Right atrium auricular region (tissue), 2 donors: ENCODE results near the gene FOXF1. TPM values are rescaled to one million over a fixed set of nuclear protein-coding genes. Genes with fewer than 3 reads are reported as not detected.

Experiments
- DNase-seq: peaks from one replicate; pipeline ENCODE4 v3.0.0-alpha.2; 2019; ENCODE audit warnings: low spot score
- H3K27ac ChIP-seq, 2 donors: fragments of 200-600 bp; sonication (generic); 1 replicate in 1 of 2; 2 replicates in 1 of 2; pipeline ENCODE4 v1.5.1; 2016 to 2019
- H3K27me3 ChIP-seq, 2 donors: fragments of 200-600 bp; sonication (generic); one replicate each; pipeline versions ENCODE4 v1.5.1 to v1.6.0; 2017 to 2019
- H3K36me3 ChIP-seq: fragments of 200-600 bp; sonication (generic); one replicate; pipeline ENCODE4 v1.5.1; 2016
- H3K4me1 ChIP-seq, 2 donors: fragments of 200-600 bp; sonication (generic); one replicate each; pipeline versions ENCODE4 v1.5.1 to v1.6.0; 2017 to 2019
- H3K4me3 ChIP-seq, 2 donors: fragments of 200-600 bp; sonication (generic); 1 replicate in 1 of 2; 2 replicates in 1 of 2; pipeline ENCODE4 v1.5.1; 2017 to 2019; ENCODE audit warnings: mild to moderate bottlenecking in 1 of 2, moderate library complexity in 1 of 2
- H3K9me3 ChIP-seq, 2 donors: fragments of 200-600 bp; sonication (generic); one replicate each; pipeline ENCODE4 v1.5.1; 2019
- total RNA-seq, 2 donors: library from RNA; depleted of rRNA; stranded (reverse); fragments of >200 nt; gene quantifications; one replicate each; pipeline ENCODE4 v1.1.0, GENCODE V29; 2016
- TF ChIP-seq, protein P1 (sequence below), 2 donors: fragments of 200-600 bp; sonication (generic); IDR thresholded peaks; one replicate each; pipeline ENCODE4 v1.5.1; 2019; ENCODE audit warnings: antibody characterized with exemption in 2 of 2

The FOXF1 gene
- total RNA-seq, 2 donors from 2014 or later = 0.44 TPM; not detected in 1

GRCh38 chr16:86484240-86484639 lies 26.1 kb upstream of the FOXF1 start:
- Histone ChIP-seq H3K4me1 (no peaks in the 10 kb centered on the region), H3K36me3 (no peaks in the 10 kb centered on the region)

GRCh38 chr16:86485746-86486145 lies 24.6 kb upstream of the FOXF1 start:
- no peak for DNase-seq
- Histone ChIP-seq H3K36me3 (no peaks in the 10 kb centered on the region), H3K4me1 (no peaks in the 10 kb centered on the region), H3K9me3 (peaks cover 7 to 14% of the 10 kb centered on the region in 2 donors), H3K4me3 (no peak overlapping the region), H3K27me3 (no peaks in the 10 kb centered on the region), H3K27ac (no peak overlapping the region)
- TF ChIP-seq, protein P1, sequence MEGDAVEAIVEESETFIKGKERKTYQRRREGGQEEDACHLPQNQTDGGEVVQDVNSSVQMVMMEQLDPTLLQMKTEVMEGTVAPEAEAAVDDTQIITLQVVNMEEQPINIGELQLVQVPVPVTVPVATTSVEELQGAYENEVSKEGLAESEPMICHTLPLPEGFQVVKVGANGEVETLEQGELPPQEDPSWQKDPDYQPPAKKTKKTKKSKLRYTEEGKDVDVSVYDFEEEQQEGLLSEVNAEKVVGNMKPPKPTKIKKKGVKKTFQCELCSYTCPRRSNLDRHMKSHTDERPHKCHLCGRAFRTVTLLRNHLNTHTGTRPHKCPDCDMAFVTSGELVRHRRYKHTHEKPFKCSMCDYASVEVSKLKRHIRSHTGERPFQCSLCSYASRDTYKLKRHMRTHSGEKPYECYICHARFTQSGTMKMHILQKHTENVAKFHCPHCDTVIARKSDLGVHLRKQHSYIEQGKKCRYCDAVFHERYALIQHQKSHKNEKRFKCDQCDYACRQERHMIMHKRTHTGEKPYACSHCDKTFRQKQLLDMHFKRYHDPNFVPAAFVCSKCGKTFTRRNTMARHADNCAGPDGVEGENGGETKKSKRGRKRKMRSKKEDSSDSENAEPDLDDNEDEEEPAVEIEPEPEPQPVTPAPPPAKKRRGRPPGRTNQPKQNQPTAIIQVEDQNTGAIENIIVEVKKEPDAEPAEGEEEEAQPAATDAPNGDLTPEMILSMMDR (IDR thresholded peaks at IDR 0.05) = no peak

More at GRCh38 chr16:86484240-86484639, 26.1 kb upstream of the FOXF1 start:
- H3K27ac ChIP-seq = no peak overlapping the region
- peaks cover 7 to 14% of the 10 kb centered on the region in 2 donors for H3K9me3 ChIP-seq
- no peak for DNase-seq
- TF ChIP-seq, protein P1 (IDR thresholded peaks at IDR 0.05) = no peak
- H3K27me3 ChIP-seq = no peaks in the 10 kb centered on the region
- H3K4me3 ChIP-seq = no peak overlapping the region

DNA sequence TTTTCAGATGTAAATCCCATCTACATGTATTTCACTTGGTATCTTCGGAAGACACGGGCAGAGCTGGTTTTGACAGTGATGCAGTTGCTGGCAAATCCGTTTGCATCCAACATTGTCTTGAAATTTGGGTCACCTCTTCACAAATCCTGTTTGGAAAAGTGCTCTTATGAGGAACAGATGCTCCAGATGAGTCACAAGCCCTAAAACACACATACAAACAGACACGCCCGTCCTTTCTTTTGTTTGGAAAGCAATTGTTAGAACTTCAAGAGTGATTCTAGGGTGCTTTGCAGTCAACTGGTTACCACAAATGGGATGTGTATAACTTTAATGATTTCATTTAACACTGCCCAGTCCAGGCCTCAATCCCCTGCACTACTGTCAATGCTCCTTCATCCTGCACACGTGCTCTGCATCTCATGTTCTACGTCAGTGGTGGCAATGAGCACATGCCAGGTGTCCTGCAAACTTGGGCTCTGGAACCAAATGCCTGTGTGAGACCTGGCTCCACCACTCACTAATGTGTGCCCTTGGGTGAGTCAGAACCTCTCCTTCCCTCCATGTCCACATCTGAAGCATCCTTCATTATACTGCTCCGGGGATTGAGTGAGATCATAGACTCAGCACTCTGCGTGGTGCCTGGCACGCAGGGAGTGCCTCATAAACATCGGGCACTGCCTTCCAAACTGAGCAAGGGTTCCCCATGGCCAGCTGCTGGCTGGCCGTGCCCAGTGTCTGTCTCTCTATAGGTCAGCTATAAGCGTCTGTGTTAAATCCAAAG lies 19.3 kb upstream of the FOXF1 start:
- TF ChIP-seq, protein P1 (IDR thresholded peaks at IDR 0.05) = no peak
- Histone ChIP-seq H3K36me3 (no peaks in the 10 kb centered on the region), H3K9me3 (no peaks in the 10 kb centered on the region), H3K27ac (no peak overlapping the region), H3K27me3 (peaks cover 11 to 29% of the 10 kb centered on the region in 2 donors), H3K4me1 (no peaks in the 10 kb centered on the region), H3K4me3 (no peak overlapping the region)
- no peak for DNase-seq

GRCh38 chr16:86491640-86492023 lies 18.7 kb upstream of the FOXF1 start:
- no peak overlapping the region for H3K27ac ChIP-seq
- H3K36me3 ChIP-seq = no peaks in the 10 kb centered on the region
- no peak for DNase-seq
- no peak overlapping the region for H3K4me3 ChIP-seq
- H3K4me1 ChIP-seq = no peaks in the 10 kb centered on the region
- peaks cover 17 to 35% of the 10 kb centered on the region in 2 donors for H3K27me3 ChIP-seq
- H3K9me3 ChIP-seq = no peaks in the 10 kb centered on the region
- TF ChIP-seq, protein P1 (IDR thresholded peaks at IDR 0.05) = no peak

- H3K4me1 ChIP-seq = peaks cover 0 to 7% of the 10 kb centered on the region in 2 donors
- DNase-seq = no peak
- H3K27me3 ChIP-seq = peaks cover 21 to 42% of the 10 kb centered on the region in 2 donors
- H3K36me3 ChIP-seq = no peaks in the 10 kb centered on the region
- no peak overlapping the region for H3K27ac ChIP-seq
- H3K9me3 ChIP-seq = no peaks in the 10 kb centered on the region
- TF ChIP-seq, protein P1 (IDR thresholded peaks at IDR 0.05) = no peak
- no peak overlapping the region for H3K4me3 ChIP-seq
Measured at GRCh38 chr16:86492267-86492960, 17.9 kb upstream of the FOXF1 start.
